EL (cell line): ENCODE data around the gene HNRNPH1.
A peak's percentile ranks its signal among the peaks of the same experiment; 100 is the strongest.

Experiments
- DNase-seq: peaks from one replicate; pipeline ENCODE4 v3.0.0-alpha.2; 2016

HNRNPH1 gene

DNA sequence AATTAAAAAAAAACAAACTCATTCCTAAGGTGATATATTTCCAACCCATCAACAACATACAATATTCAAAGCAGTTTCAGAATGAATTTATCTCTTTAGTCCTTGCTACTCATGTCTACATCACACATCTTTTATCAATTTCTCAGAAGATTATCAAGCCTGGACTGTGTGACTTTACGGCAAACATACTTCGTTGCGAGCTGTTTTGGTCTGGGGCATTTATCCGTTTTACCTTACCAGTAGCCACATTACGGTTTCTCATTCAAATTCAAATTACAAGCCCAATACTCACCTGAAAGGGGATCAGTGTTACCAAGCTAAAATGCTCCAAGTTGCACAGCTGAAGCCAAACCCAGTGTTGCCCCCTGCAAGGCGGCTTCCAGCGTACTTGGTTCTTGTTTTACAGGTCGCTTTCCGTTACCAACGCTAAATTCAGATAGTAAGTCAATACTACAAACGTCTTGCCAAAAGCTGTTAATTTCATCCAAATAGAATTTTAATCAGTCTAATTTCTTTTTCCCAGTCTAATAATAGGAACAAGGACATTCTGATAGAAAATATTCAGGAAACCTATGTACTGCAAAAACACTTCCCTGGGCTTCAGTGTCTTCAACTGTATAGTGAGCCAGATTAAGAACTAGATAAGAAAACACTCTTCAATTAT is 1.8 kb downstream of the HNRNPH1 start:
- DNase-seq: no peak

DNA sequence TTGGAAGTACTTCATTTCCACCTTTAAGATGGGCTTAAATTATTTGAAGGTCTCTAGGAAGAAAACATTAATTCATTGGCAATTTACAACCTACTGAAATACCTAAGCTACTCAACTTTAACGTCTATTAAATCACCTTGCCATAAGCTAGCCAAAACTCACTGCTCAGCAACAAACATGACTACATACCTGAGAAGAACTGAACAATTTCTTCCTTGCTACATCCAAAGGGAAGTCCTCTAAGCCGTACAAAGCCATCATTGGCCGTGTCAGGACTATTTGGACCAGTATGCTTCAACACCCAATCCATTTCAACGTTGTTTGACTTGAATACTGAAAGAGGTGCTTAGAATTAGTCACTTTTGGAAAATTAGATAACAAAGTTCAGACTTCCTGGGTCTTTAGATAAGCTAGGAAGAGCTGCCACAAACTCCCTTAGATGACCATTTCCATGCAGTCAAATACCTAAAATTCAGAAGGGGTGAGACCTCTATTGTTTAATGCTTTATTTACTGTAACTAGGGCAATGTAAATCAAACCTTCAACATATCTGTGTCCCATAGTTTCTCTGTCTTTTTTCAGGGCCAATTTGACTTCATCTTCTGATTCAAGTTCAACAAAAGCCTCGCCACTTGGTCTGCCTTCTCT is 2.6 kb downstream of the HNRNPH1 start:
- DNase-seq: no peak

DNA sequence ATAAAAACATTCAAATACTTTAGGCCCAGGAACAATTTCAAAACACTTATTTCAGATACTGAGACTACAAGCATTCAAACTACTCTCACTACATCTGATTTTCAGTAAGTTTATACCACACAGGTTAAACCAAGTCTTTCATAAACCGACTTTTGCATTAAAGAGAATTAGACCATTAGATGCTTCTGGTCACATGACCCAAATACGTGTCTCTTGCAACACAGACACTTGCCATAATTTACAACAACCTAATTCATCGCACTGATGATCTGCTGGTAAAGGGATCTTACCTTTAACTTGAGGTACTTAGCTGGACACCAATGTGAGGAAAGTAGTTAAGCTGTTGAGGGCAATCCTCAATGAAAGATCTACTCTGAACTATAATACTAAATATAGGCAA is 3.2 kb downstream of the HNRNPH1 start:
- no peak for DNase-seq

DNA sequence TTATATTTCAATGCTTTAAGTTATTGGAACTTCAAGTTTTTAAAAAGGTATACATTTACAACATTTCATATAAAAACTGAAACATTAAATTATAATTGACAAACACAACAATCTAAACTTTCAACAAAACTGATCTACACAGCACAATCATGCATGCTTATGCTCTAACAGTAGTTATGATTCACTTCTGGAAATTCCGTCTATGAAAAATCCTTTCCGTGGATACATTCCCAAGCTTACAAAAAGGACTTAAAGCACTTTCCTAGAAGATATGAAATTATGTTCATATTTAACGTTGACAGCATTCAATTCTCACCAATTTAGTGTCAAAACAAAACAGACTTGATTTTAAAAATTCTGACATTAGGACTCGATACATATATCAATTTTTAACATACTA is 3.7 kb downstream of the HNRNPH1 start:
- DNase-seq: no peak

DNA sequence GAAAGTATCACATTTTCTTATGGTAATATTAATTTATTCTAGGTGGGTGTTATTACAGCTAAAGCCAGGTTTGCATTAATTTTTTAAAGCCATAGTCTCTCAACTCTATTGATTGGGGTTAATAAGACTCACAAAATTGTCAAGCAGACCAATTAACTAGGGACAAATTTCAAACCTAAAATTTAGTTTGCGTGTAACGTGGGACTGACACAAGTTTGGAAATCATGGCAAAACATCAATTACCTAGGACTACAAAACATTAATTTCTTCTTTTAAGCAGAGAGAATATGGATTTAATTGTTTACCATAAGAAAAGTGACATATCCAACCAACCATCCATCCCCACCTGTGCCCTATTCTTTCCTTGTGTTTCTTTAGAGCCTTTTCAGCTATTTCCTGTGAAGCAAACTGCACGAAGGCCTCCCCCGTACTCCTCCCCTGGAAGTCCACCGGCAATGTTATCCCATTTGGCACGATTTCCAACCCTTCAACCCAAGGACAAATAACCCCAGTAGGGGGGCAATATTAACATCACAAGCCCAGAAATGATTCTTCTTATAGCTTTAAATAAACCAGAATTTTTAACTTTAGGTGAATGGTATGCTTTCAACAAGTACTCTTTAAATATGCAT is 4.4 kb downstream of the HNRNPH1 start:
- DNase-seq: no peak

DNA sequence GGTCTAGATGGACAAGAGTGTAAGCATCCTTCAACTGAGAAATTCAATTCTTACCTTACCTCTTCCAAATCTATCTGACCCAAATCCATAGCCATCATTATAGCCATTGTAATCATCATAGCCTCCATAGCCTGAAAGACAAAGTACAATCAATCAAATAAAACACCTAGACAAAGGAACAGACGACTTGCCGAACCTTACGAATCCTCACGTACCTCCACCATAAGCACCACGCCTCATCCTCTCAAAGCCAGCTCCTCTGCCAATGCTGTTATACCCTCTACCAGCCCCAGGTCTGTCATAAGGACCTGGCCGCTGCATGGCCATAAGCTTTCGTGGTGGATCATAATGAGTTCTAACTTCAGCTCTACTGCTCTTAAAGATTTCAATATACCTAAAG is 5.5 kb downstream of the HNRNPH1 start:
- no peak for DNase-seq

DNA sequence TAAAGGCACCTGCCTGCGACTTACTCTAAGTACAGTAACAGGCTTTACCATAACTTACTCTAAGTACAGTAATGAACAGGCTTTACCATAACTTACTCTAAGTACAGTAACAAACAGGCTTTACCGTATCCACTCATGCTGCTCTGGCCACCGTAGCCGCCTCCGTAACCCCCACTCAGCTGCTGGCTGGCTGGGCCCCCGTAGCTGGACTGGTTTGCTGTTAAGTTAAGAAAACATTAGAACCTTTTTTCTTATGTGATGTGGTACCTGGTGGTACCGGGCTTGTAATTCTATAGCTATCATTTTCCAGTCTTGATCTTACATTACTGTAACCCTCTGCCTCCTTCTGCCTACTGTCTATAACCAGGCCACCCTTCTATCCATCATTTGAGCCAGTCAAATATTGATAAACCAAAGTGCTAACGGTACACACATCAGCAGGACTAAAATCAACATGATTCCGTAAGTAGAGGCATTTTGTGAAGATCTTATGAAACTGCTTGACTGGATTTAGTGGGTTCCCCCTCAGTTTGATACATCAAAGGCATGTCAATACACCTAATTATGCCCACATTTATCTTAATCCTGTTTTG is 7.4 kb downstream of the HNRNPH1 start:
- DNase-seq: no peak

DNA sequence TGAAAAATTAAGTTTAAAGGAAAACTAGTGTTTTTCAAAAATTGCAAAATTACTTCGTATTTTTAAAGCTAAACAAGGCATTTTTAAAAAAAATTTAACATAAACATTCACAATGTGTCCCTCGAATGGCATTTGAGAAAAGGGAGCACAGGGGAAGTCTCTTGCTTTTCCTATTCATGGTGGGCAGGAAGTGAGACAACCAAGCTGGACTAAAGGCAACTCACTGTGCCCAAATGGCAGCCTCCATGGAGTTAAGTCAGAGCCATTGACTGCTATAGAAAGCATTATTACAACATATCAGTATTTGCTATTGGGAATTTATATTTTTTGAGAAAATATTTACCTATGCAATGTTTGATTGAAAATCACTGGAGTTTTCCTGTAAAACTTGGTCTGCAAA is 8.3 kb downstream of the HNRNPH1 start:
- DNase-seq: no peak

DNA sequence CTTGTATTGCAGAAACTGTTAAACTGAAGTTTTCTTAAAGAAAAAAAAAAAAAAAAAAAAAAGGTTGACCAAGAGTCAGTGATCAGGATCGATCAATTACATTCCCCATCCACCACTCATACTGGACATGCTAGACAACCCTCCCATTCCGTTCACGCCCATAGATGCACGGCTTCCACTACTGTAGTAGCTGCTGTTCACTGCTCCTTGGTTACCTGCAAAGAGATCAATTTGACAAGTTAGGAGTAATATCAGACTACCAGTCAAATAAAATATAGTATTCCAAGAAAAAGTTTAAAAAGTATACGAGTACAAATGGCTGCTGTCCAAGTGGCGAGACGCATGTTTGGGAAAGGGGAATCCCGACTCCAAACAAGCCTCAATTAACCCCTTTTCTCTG is 8.7 kb downstream of the HNRNPH1 start:
- no peak for DNase-seq

DNA sequence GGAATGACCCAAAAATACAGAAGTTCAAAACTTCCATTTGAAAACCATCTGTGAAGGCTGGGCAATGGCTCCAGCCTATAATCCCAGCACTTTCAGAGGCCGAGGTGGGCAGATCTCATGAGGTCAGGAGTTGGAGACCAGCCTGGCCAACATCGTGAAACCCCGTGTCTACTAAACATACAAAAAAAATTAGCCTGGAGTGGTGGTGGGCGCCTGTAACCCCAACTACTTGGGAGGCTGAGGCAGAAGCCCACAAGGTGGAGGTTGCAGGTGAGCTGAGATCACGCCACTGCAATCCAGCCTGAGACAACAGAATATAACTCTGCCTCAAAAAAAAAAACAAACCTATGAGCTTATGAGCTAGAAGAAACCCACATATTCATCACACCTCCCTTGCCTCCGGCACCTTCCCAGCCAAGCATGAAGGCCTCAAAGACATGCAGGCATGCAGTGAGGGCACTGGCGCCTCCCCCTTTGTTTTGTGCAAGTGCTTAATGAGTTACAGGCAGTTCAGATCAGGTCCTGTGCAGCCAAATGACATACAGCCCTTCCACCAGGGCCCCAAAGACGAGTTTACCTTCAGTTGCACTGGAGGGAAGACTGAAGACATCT is 9.9 kb downstream of the HNRNPH1 start:
- DNase-seq: no peak

DNA sequence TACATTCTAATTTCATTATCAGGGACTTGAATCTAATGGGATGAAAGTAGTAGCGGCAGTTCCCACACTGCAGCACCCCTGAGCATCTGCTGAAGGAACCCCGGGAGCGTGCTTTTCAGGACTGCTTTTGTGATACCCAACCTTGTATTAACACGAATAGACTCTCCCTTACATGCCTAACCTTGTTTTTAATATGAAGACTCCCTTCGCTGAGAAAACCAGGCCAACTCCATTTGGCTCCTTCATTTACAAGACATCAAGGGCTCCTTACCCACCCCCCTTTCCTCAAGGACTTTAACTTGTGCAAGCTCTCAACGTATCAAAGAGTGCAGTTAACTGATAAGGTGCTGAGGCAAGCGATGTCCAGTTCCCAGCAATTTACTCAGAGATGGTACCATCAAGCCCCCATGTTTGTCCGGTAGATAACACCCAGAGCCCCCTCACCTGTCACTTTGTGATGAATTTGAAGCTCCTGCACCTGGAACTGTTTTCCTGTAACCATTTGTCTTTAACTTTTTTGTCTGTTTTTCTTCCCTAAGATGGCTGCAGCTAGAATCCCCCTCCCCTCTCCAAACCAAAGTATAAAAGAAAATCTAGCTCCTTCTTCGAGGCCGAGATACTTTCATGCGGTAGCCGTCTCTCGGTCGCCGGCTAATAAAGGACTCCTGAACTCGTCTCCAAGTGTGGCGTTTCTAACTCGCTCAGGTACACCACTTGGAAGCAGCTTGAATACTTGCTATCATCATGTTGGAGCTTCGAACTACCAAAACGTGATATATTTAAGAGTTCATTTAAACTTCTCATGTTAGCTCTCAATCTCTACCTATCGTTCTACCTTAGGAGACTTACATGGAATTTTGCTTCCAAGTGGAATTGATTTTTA is 10.7 kb downstream of the HNRNPH1 start:
- DNase-seq: peak; percentile 36

DNA sequence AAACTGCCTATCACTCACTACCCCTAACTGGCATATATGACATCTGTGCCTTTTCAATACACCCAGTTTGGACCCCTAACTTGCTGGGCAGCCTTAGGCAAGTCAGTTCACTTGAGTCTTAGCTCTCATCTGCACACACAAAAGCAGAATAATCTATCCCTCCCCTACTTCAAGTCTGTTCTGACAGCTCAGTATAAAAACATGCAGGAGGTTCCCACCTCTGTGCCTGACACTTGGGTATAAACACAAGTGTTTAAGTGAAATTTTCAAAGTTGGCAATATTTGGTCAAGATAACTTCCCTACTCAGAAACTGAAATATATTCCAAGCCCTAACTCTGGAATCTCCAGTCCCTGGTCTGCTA is 12.6 kb downstream of the HNRNPH1 start:
- no peak for DNase-seq

DNA sequence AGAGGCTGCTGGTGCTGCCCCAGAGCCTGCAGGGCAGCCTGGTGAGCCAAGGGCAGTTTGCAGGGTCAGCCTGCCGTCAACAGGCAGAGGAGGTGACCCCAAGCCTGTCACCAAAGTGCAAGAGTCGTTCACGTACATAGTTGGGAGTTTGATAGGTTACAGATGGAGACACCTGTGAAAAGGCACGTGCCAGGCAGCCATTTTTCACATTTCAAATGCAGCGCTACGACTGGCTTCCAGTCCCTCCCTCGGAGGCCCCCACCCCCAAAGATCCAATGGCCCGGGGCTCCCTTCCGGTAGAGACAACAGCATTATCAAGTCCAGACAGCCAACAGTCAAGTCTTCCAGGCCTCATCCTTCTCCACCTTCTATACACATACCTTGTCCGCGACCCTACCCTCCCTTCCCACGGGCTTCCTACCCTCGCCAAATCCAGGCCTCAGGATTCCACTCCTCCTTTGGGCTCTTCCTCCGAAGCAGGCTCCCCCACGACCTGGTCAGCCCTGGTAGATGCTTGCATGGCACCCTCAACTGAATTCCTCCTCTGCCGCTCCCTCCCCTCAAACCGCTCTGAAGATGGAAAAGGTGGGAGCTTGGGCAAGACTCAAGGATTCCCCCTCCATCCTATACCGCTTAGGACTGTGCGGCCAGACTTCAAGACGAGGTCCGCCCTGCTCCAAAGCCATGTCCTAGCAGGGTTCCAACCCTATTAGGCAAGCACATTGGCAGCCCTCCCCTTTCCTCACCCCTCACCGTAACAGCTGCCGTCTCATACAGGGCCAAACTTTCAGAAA is 13.2 kb downstream of the HNRNPH1 start:
- no peak for DNase-seq

DNA sequence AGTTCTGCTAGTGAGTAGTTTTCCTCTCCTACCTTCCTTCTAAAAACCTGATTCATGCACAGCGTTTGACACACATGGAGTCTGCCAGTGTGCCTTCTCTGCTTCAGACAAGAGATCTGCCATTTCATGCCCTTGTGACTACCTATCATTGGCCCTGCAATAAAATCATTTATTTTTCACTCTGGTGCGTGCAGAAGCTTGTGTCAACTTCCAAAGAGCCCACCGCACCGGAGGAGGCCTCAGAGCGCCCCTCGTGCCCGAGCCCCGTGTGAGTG is 13.7 kb downstream of the HNRNPH1 start:
- DNase-seq: no peak

DNA sequence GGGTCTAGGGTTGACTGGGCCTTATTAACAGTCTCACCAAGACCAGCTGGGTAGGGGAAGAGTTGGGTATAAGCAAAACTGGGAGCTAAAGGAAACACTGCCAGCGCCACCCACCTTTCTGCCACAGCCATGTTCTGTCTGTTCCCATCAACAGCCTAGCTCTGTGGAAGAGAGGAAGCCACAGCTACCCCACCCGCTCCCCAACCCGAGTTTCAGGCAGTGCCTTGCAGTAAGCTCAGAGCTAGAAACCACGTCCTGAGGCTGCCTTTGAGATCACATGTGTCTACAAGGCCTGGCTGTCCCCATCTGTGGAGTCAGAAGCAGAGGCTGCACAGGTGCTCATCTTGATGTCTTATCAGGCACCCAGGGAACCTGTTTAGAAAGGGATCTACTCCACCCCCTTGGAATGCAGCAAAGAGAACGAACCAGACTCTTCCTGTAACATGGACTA is 15.3 kb downstream of the HNRNPH1 start:
- no peak for DNase-seq

DNA sequence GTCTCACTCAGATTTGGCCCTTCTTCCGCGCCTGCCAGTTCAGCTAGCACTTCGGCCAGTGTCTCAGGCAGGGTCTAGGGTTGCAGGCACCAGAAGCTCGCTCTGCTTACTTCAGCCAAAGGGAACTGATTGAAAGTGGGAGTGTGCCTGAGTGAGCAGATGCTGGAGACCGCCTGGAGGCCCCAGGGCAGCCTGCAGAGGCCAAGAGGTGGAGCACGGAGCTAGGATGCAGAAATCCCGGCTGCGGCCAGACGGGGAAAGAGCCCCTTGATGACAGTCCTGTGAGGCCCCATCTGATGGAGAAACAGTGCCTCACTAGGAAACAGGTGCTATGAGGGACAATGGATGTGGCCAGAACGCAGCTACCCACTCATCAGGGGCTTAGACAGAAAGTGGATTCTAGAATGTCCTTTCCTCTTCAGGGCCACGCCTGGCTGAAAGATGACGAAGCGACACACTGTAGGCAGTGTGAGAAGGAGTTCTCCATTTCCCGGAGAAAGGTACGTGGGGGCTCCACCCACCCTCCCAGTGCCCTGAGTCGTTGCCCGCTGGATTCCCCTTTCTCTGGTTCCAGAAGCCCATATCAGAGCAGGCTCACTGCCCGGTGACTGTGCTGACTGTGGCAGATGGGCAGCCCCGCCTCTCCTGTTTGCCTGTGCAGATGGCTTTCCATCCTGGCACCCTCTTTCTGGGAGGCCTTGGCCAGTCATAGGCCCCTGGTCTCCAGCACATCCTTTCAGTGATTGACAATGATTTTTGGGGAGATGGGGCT is 16.1 kb downstream of the HNRNPH1 start:
- DNase-seq: no peak

DNA sequence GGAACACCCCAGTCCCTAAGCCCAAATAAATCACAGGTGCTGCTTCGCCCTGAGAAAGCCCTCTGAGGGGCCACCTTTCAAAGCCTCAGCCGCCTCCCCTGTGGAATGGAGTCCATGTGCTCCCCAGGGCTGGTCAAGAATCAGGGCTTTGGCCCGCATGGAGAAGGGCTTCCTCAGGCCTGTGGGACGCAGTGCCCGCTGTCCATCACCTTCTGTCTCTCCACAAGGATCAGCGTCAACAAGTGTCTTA is 16.6 kb downstream of the HNRNPH1 start:
- DNase-seq: no peak

DNA sequence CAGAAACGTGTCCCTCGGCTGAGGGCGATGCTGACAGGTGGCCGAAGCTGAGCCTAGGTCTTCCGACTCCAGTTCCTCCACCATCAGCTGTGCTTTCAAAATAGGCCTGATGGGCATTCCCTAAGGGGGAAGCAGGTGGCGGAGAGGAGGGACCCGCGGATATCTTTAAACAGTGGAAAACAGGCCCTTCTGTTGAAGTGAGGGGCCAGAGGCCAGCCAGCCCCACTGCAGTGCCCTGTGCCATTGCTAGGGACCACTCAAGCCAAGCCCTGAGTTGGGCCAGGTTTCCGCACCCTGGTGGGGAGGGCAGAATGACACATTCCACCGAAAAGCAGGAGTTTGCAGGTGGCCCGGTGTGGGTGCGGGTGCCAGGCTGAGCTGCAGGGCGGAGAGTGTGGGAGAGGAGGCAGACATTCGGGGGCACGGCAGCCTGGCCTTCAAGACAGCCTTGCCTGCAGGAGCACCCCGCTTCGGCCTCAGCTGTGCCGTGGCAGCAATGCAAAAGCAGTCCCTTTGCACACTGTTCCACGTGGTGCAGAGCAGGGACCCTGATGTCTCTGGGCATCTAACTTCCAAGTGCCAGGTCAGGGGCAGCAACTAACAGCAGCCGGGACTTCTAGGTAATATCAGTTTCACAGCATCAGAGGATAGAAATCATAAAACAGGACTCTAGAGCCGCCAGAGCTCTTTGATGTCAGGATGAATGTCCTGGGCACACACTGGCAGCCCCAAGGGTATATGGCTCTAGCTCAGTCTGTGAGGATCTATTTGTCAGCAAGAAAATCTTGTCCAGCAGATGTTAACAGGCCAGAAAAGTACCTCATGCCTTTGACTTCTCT is 17.2 kb downstream of the HNRNPH1 start:
- DNase-seq: no peak

DNA sequence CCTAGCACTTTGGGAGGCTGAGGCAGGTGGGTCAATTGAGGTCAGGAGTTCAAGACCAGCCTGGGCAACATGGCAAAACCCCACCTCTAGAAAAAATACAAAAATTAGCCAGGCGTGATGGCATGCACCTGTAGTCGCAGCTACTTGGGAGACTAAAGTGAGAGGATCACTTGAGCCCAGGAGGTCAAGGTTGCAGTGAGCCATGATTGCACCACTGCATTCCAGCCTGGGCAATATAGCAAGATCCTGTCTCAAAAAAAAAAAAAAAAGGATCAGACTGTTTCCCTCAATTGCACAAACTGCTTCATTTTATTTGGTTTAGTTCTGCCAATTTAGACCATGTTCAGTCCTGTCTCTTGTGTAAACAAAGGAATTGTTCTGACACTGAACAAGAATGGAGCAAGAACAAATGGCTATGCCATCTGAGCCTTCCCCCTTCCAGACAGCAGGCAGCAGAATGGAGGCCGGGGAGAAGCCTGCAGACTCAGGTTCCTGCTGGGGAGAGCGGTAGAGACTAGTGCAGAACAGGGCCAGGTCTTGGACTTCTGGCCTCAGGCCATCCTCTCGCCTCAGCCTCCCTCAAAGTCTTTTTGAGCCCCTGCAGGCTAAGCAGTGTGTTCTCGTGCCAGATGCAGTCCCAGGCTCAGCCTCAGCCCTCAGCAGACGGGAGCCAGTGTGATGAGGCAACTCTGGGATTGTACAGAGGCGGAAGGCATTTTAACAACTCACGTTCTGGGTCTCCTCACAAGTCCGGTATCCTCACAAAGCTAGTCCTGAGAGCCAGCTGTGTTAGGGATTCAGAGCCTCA is 18.2 kb downstream of the HNRNPH1 start:
- no peak for DNase-seq

DNA sequence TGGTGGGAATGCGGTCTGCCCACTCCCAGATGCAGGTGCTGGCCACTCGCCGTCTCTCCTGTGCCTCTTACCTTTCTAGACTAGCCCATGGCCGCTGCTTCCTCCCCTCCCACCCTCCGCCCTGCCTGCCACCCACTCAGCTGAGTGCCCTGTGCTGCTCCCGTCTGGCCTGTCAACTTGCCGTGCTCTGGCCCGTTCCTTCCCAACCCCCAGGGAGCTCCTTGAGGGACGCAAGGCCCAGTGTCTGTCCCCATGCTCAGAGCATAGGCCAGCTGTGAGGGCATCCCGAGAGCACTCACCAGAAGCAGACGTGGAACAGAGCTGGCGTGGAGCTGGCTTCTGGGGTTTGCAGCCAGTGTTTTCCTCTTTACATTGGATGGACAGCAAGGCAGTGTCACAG is 20.2 kb downstream of the HNRNPH1 start:
- DNase-seq: no peak
